Right ventricle myocardium superior (tissue), 1 donor: ENCODE data around the gene IFFO2. TPM values are rescaled to one million over a fixed set of nuclear protein-coding genes. Genes with fewer than 3 reads are reported as not detected.
A peak's percentile ranks its signal among the peaks of the same experiment; 100 is the strongest.

Experiments
- ATAC-seq: fragments of 200-7000 bp; cut with Tn5 transposase; one replicate; pipeline ENCODE4 v1.9.1; 2020; ENCODE audit warnings: mild to moderate bottlenecking; ENCODE audit not compliant: poor library complexity
- DNase-seq: peaks from one replicate; pipeline ENCODE4 v3.0.0-alpha.2; 2020
- intact Hi-C: fragments of 100-400 bp; cut with DNase I; formaldehyde crosslinking; loops from one replicate; pipeline ENCODE4 v1.11.2; 2022
- total RNA-seq: library from RNA; stranded (reverse); fragmentation: NEBNext Ultra II Directional; extraction: Animal tissue kit (Norgen Biotek cat#: 25700); gene quantifications from one replicate; pipeline ENCODE4 v1.2.1, GENCODE V29; 2021
- donor health status: DM: no; HTN: yes; CAD: no; lungs with severe emphysema.

IFFO2 gene
- total RNA-seq, 1 donor from 2014 or later: 4.4 TPM

GRCh38 chr1:18927082-18927653 lies 29.3 kb downstream of the IFFO2 start:
- DNase-seq (no peak), ATAC-seq (no peak)
- intact Hi-C loops: no loop called here

GRCh38 chr1:18926315-18927081 lies 30.0 kb downstream of the IFFO2 start:
- peak; percentile 69 for DNase-seq
- intact Hi-C loops: no loop called here
- ATAC-seq: peak; percentile 50

- intact Hi-C loops: no loop called here
- ATAC-seq: no peak
- DNase-seq: no peak
These were observed 31.2 kb downstream of the IFFO2 start for GRCh38 chr1:18925279-18925678.

- ATAC-seq (no peak), DNase-seq (no peak)
- intact Hi-C loops: no loop called here
These were observed 32.2 kb downstream of the IFFO2 start for GRCh38 chr1:18924221-18924691.

- intact Hi-C loops: no loop called here
- ATAC-seq: no peak
- DNase-seq: no peak
These were observed 32.7 kb downstream of the IFFO2 start for GRCh38 chr1:18923756-18924211.

- ATAC-seq (peak; percentile 1), DNase-seq (no peak)
- intact Hi-C loops: no loop called here
These were observed 33.4 kb downstream of the IFFO2 start for GRCh38 chr1:18922848-18923755.

GRCh38 chr1:18922319-18922726 lies 34.2 kb downstream of the IFFO2 start:
- ATAC-seq: peak; percentile 92
- intact Hi-C loops: no loop called here
- DNase-seq: peak; percentile 89

- ATAC-seq: peak; percentile 3
- intact Hi-C loops: no loop called here
- DNase-seq: no peak
These were observed 34.8 kb downstream of the IFFO2 start for GRCh38 chr1:18921516-18922251.

- DNase-seq (no peak), ATAC-seq (no peak)
- intact Hi-C loops: no loop called here
These were observed 35.5 kb downstream of the IFFO2 start for GRCh38 chr1:18920931-18921330.

- DNase-seq (no peak), ATAC-seq (no peak)
- intact Hi-C loops: loop anchor here (5.0 kb wide), 1 partner anchor 177 kb away; no protein-coding TSS in a partner anchor
These were observed 36.5 kb downstream of the IFFO2 start for GRCh38 chr1:18919956-18920355.

GRCh38 chr1:18919197-18919905 lies 37.1 kb downstream of the IFFO2 start:
- intact Hi-C loops: loop anchor here (5.0 kb wide), 1 partner anchor 178 kb away; no protein-coding TSS in a partner anchor
- no peak for ATAC-seq

GRCh38 chr1:18918417-18918816 lies 38.1 kb downstream of the IFFO2 start:
- intact Hi-C loops: loop anchor here (5.0 kb wide), 1 partner anchor 179 kb away; no protein-coding TSS in a partner anchor
- no peak for DNase-seq
- ATAC-seq: no peak

More at GRCh38 chr1:18919197-18919905, 37.1 kb downstream of the IFFO2 start:
- DNase-seq: no peak

- DNase-seq (no peak), ATAC-seq (no peak)
- intact Hi-C loops: loop anchor here (5.0 kb wide), 1 partner anchor 180 kb away; no protein-coding TSS in a partner anchor
These were observed 39.2 kb downstream of the IFFO2 start for GRCh38 chr1:18917071-18917799.

GRCh38 chr1:18915341-18915740 lies 41.1 kb downstream of the IFFO2 start:
- intact Hi-C loops: loop anchor here (5.0 kb wide), 1 partner anchor 182 kb away; no protein-coding TSS in a partner anchor
- no peak for DNase-seq
- ATAC-seq: no peak

- DNase-seq (peak; percentile 91), ATAC-seq (peak; percentile 89)
- intact Hi-C loops: loop anchor here (5.0 kb wide), 1 partner anchor 44 kb away; the partner anchor contains the start of gene IFFO2
These were observed 43.2 kb downstream of the IFFO2 start for GRCh38 chr1:18913065-18913835.

- ATAC-seq (no peak), DNase-seq (no peak)
- intact Hi-C loops: loop anchor here (5.0 kb wide), 1 partner anchor 45 kb away; the partner anchor contains the start of gene IFFO2
These were observed 43.9 kb downstream of the IFFO2 start for GRCh38 chr1:18912550-18912949.
